ENCODE data around the gene HNRNPUL1.

The HNRNPUL1 gene

GRCh38 chr19:41234512-41235168 is 29.5 kb upstream of the HNRNPUL1 start:
- no peak for DNase-seq (ENCODE audit: low read depth)

GRCh38 chr19:41235480-41235879 is 28.7 kb upstream of the HNRNPUL1 start:
- no peak for DNase-seq (ENCODE audit: low read depth)

GRCh38 chr19:41238244-41238643 is 25.9 kb upstream of the HNRNPUL1 start:
- no peak for DNase-seq (ENCODE audit: low read depth)

GRCh38 chr19:41239363-41239762 is 24.8 kb upstream of the HNRNPUL1 start:
- DNase-seq (ENCODE audit: low read depth): no peak

GRCh38 chr19:41239961-41240574 is 24.1 kb upstream of the HNRNPUL1 start:
- DNase-seq (ENCODE audit: low read depth): no peak

- DNase-seq (ENCODE audit: low read depth): no peak
These were observed 22.3 kb upstream of the HNRNPUL1 start for GRCh38 chr19:41241859-41242258.

- DNase-seq (ENCODE audit: low read depth): no peak
These were observed 20.1 kb upstream of the HNRNPUL1 start for GRCh38 chr19:41244117-41244516.

GRCh38 chr19:41245843-41246242 is 18.3 kb upstream of the HNRNPUL1 start:
- no peak for DNase-seq (ENCODE audit: low read depth)

- no peak for DNase-seq (ENCODE audit: low read depth)
These were observed 15.3 kb upstream of the HNRNPUL1 start for GRCh38 chr19:41248895-41249294.

- no peak for DNase-seq (ENCODE audit: low read depth)
These were observed 14.3 kb upstream of the HNRNPUL1 start for GRCh38 chr19:41249707-41250423.

- no peak for DNase-seq (ENCODE audit: low read depth)
These were observed 10.5 kb upstream of the HNRNPUL1 start for GRCh38 chr19:41253660-41254059.

GRCh38 chr19:41255171-41255570 is 9.0 kb upstream of the HNRNPUL1 start:
- DNase-seq (ENCODE audit: low read depth): no peak

GRCh38 chr19:41261474-41262190 is 2.5 kb upstream of the HNRNPUL1 start:
- DNase-seq (ENCODE audit: low read depth): no peak

- DNase-seq (ENCODE audit: low read depth): peak; percentile 42
These were observed 926 bp upstream of the HNRNPUL1 start for GRCh38 chr19:41263042-41263849.

GRCh38 chr19:41264581-41265394 is 616 bp downstream of the HNRNPUL1 start:
- peak; percentile 18 for DNase-seq (ENCODE audit: low read depth)

GRCh38 chr19:41265395-41266153 is 1.4 kb downstream of the HNRNPUL1 start:
- DNase-seq (ENCODE audit: low read depth): no peak

GRCh38 chr19:41269055-41269454 is 4.9 kb downstream of the HNRNPUL1 start:
- DNase-seq (ENCODE audit: low read depth): no peak

GRCh38 chr19:41269571-41269970 is 5.4 kb downstream of the HNRNPUL1 start:
- DNase-seq (ENCODE audit: low read depth): no peak

GRCh38 chr19:41273076-41273475 is 8.9 kb downstream of the HNRNPUL1 start:
- no peak for DNase-seq (ENCODE audit: low read depth)

- DNase-seq (ENCODE audit: low read depth): no peak
These were observed 10.6 kb downstream of the HNRNPUL1 start for GRCh38 chr19:41274802-41275201.
